ENCODE results near the gene NBPF11.
"Not testable (repeated sequence)": the region's sequence is repeated elsewhere in the genome, so short reads cannot be mapped to it uniquely, and the experiment has no call there.

GRCh38 chr1:148178682-148179081 lies 26.6 kb upstream of the NBPF11 start:
- TF ChIP-seq EP300, CTCF, POLR2A, POLR2AphosphoS5 (IDR thresholded peaks at IDR 0.05): not testable (repeated sequence)
